Urinary bladder (tissue), 4 donors: ENCODE results near the gene VIPR2. TPM values are rescaled to one million over a fixed set of nuclear protein-coding genes. Genes with fewer than 3 reads are reported as not detected.
"Not testable (repeated sequence)": the region's sequence is repeated elsewhere in the genome, so short reads cannot be mapped to it uniquely, and the experiment has no call there.

ENCODE experiments used
- DNase-seq: peaks from one replicate; pipeline ENCODE4 v3.0.0-alpha.2; 2015; ENCODE audit errors: extremely low spot score
- H3K27ac ChIP-seq: one replicate; pipeline ENCODE4 v1.5.1; 2013; ENCODE audit warnings: low read depth, mild to moderate bottlenecking, moderate library complexity
- H3K36me3 ChIP-seq: one replicate; pipeline ENCODE4 v1.6.1; 2013; ENCODE audit warnings: mild to moderate bottlenecking, moderate library complexity; ENCODE audit not compliant: insufficient read depth
- H3K4me1 ChIP-seq: one replicate; pipeline ENCODE4 v1.6.1; 2013; ENCODE audit warnings: mild to moderate bottlenecking, moderate library complexity; ENCODE audit not compliant: insufficient read depth
- H3K4me3 ChIP-seq: one replicate; pipeline ENCODE4 v1.5.1; 2013; ENCODE audit warnings: low read depth, low read length
- WGBS: extraction: QIAGEN DNeasy Blood & Tissue Kit; methylation state at CpG from one replicate; pipeline ENCODE4 v1.1.7; 2013; 5-methylcytosine and 5-hydroxymethylcytosine counted together
- polyA plus RNA-seq: library from polyadenylated mRNA; stranded (reverse); fragments of 200-250 nt; gene quantifications from one replicate; pipeline ENCODE4 v1.2.3, GENCODE V29; 2013
- total RNA-seq: library from RNA; depleted of rRNA; stranded (reverse); fragments of >200 nt; gene quantifications from one replicate; pipeline ENCODE4 v1.2.3, GENCODE V29; 2014
- donor health status: healthy with polysubstance abuse.
- donor health status: healthy.

Gene VIPR2
- total and polyA plus RNA-seq, 2 donors: 2.0 to 7.8 TPM

GRCh38 chr7:159007364-159007995, 137.2 kb downstream of the VIPR2 start:
- WGBS: 94% methylated on average over 19 of the region's 19 CpGs
- Histone ChIP-seq H3K27ac (no peak overlapping the region), H3K36me3 (no peaks in the 10 kb centered on the region), H3K4me3 (no peak overlapping the region), H3K4me1 (no peaks in the 10 kb centered on the region)
- DNase-seq: no peak

- Histone ChIP-seq H3K36me3 (no peaks in the 10 kb centered on the region), H3K27ac (no peak overlapping the region), H3K4me1 (no peaks in the 10 kb centered on the region), H3K4me3 (no peak overlapping the region)
- WGBS: 90% methylated on average over 21 of the region's 31 CpGs
- DNase-seq: no peak
Observed at GRCh38 chr7:159006610-159007130, 138.0 kb downstream of the VIPR2 start.

DNA sequence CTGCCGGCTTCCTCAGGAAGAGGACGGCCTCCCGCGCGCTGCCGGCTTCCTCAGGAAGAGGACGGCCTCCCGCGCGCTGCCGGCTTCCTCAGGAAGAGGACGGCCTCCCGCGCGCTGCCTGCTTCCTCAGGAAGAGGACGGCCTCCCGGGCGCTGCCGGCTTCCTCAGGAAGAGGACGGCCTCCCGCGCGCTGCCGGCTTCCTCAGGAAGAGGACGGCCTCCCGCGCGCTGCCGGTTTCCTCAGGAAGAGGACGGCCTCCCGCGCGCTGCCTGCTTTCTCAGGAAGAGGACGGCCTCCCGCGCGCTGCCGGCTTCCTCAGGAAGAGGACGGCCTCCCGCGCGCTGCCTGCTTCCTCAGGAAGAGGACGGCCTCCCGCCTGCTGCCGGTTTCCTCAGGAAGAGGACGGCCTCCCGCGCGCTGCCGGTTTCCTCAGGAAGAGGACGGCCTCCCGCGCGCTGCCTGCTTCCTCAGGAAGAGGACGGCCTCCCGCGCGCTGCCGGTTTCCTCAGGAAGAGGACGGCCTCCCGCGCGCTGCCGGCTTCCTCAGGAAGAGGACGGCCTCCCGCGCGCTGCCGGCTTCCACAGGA, 138.6 kb downstream of the VIPR2 start:
- not testable (repeated sequence) for H3K4me1 ChIP-seq, H3K36me3 ChIP-seq, DNase-seq, H3K4me3 ChIP-seq, H3K27ac ChIP-seq
- 99% methylated on average over 10 of the region's 69 CpGs for WGBS

- H3K4me1 ChIP-seq: no peaks in the 10 kb centered on the region
- no peaks in the 10 kb centered on the region for H3K36me3 ChIP-seq
- no peak overlapping the region for H3K4me3 ChIP-seq
- no peak for DNase-seq
- WGBS: 93% methylated on average over 18 of the region's 18 CpGs
- H3K27ac ChIP-seq: no peak overlapping the region
Observed at GRCh38 chr7:159005618-159006017, 139.0 kb downstream of the VIPR2 start.

DNA sequence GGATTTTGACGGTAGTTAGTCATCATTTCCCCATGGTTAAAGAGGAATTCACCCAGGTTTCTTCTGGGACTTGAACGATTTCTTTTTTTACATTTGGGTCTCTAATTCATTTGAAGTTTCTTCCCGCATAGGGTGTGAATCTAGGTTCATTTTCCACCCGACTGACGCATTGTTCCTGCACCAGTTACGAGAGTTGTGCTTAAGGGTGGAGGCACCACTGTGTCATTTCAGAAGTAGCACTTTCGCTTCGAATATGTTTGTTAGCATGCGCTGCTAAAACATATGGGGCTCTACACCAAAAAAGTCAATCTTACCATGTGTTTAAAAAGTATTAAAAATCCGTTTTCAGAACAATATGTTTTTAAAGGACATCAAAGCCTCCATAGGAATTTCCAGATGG, 140.3 kb downstream of the VIPR2 start:
- no peak for DNase-seq
- Histone ChIP-seq H3K4me1 (no peaks in the 10 kb centered on the region), H3K27ac (no peak overlapping the region), H3K36me3 (no peaks in the 10 kb centered on the region), H3K4me3 (no peak overlapping the region)
- WGBS: 89% methylated on average over 10 of the region's 10 CpGs

DNA sequence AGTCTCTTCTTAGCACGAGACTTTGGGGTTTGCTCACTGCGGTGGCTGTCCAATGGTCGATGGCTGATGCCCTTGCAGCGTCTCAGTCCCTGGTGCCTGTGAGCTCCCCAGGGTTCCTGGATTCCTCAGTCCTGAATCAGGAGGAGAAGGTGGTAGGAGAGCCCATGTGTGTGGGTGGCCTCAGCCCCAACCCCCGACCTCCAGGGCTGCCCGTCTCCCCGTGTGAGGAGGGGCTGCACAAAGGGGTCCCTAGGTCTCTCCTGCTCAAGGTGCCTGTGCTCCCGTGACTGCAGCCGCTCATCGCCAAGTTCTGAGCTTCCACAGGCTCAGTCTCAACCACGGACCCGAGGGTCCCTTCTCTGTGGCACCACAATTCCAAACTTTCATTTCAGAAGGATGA, 142.9 kb downstream of the VIPR2 start:
- Histone ChIP-seq H3K4me3 (no peak overlapping the region), H3K27ac (no peak overlapping the region), H3K4me1 (no peaks in the 10 kb centered on the region), H3K36me3 (no peaks in the 10 kb centered on the region)
- no peak for DNase-seq
- 95% methylated on average over 12 of the region's 12 CpGs for WGBS

- no peak overlapping the region for H3K27ac ChIP-seq
- H3K36me3 ChIP-seq: no peaks in the 10 kb centered on the region
- DNase-seq: no peak
- H3K4me1 ChIP-seq: no peaks in the 10 kb centered on the region
- 81% methylated on average over 21 of the region's 21 CpGs for WGBS
- no peak overlapping the region for H3K4me3 ChIP-seq
Observed at GRCh38 chr7:159000859-159001435, 143.7 kb downstream of the VIPR2 start.

DNA sequence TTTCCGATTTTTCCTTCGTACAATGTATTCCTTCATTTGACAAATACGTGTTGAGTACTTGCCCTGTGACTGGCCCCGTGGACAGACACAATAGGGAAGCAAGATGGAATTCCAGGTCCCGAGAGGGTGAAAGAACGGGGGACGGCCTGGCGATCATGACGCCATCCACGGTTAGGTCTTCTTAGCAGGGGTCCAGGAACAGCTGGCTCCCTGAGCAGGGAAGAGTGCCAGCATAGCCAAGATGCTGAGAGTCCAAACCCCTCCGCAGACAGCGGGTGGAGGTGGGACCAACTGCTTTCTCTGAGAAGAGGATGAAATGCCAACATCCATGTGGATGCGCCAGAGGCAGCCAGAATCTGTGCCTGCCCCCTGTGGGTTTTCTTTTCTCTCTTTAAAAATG, 144.6 kb downstream of the VIPR2 start:
- no peaks in the 10 kb centered on the region for H3K4me1 ChIP-seq
- 91% methylated on average over 13 of the region's 13 CpGs for WGBS
- DNase-seq: no peak
- no peaks in the 10 kb centered on the region for H3K36me3 ChIP-seq
- no peak overlapping the region for H3K27ac ChIP-seq
- H3K4me3 ChIP-seq: no peak overlapping the region

GRCh38 chr7:158999496-158999895, 145.2 kb downstream of the VIPR2 start:
- DNase-seq: no peak
- Histone ChIP-seq H3K4me1 (no peaks in the 10 kb centered on the region), H3K4me3 (no peak overlapping the region), H3K36me3 (no peaks in the 10 kb centered on the region), H3K27ac (no peak overlapping the region)
- 90% methylated on average over 21 of the region's 21 CpGs for WGBS

- WGBS: 79% methylated on average over 6 of the region's 9 CpGs
- not testable (repeated sequence) for H3K36me3 ChIP-seq, H3K4me1 ChIP-seq, H3K27ac ChIP-seq, H3K4me3 ChIP-seq, DNase-seq
Observed at GRCh38 chr7:158998261-158998660, 146.4 kb downstream of the VIPR2 start.

DNA sequence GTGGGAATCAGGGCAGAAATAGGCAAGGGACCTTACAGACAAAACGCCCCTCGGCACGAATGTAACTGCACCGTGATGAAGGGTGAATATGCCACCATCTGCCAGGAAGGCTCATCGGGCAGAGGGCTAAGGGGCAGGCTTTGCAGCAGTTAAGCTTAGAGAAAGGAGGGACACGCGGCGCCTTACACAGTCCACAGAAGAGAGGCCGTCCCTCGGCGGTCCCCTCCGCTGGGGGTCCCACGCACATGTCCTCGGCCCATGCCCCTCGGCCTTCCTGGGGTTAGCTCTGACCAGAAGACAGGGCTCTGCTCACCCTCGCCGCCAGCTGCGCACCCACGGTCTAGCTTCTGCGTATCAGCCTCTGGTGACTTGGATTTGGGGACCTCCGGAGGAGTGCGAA, 147.2 kb downstream of the VIPR2 start:
- DNase-seq: no peak
- H3K4me3 ChIP-seq: no peak overlapping the region
- WGBS: 81% methylated on average over 22 of the region's 22 CpGs
- H3K36me3 ChIP-seq: no peaks in the 10 kb centered on the region
- H3K27ac ChIP-seq: no peak overlapping the region
- H3K4me1 ChIP-seq: no peaks in the 10 kb centered on the region

GRCh38 chr7:158997110-158997453, 147.6 kb downstream of the VIPR2 start:
- WGBS: 48% methylated on average over 32 of the region's 32 CpGs
- DNase-seq: no peak
- Histone ChIP-seq H3K4me3 (no peak overlapping the region), H3K4me1 (no peaks in the 10 kb centered on the region), H3K27ac (no peak overlapping the region), H3K36me3 (no peaks in the 10 kb centered on the region)

- no peak for DNase-seq
- whole genome bisulfite sequencing: 72% methylated on average over 47 of the region's 47 CpGs
- Histone ChIP-seq H3K27ac (no peak overlapping the region), H3K4me3 (no peak overlapping the region), H3K36me3 (no peaks in the 10 kb centered on the region), H3K4me1 (no peaks in the 10 kb centered on the region)
Observed at GRCh38 chr7:158996214-158997109, 148.2 kb downstream of the VIPR2 start.
